HepG2 (cell line): Measurements from ENCODE around the gene ITGAV.

ENCODE experiments used
- CREM ChIP-seq, 2 experiments: sonication (generic) in 1 of 2; formaldehyde crosslinking in 1 of 2; IDR thresholded peaks; 2 replicates each; pipeline versions ENCODE4 v1.4.0 to v1.6.1; 2016 to 2020; ENCODE audit warnings: antibody characterized with exemption in 1 of 2, mild to moderate bottlenecking in 1 of 2, missing genetic modification reagents in 1 of 2
- CTCF ChIP-seq: sonication (generic); formaldehyde crosslinking; IDR thresholded peaks from 2 replicates; pipeline ENCODE4 v1.5.0; 2020; ENCODE audit warnings: mild to moderate bottlenecking, missing genetic modification reagents, moderate library complexity
- EZH2 ChIP-seq: conservative IDR thresholded peaks from 2 replicates; pipeline ENCODE4 v1.6.1; 2012; ENCODE audit warnings: mild to moderate bottlenecking, low read depth, low read length, moderate library complexity
- HMGXB4 ChIP-seq, 2 experiments: sonication (generic) in 1 of 2; formaldehyde crosslinking in 1 of 2; IDR thresholded peaks; 2 replicates each; pipeline versions ENCODE4 v1.4.0 to v1.6.1; 2018 to 2020; ENCODE audit warnings: missing genetic modification reagents in 2 of 2, borderline replicate concordance in 1 of 2, low read depth in 1 of 2, mild to moderate bottlenecking in 1 of 2, missing biosample characterization in 1 of 2
- HOMEZ ChIP-seq: IDR thresholded peaks from 2 replicates; pipeline ENCODE4 v1.6.1; 2016; ENCODE audit warnings: low read depth
- JUN ChIP-seq: sonication (generic); formaldehyde crosslinking; IDR thresholded peaks from 2 replicates; pipeline ENCODE4 v1.4.0; 2020; ENCODE audit warnings: mild to moderate bottlenecking, missing genetic modification reagents
- NFRKB ChIP-seq: fragments of 450-650 bp; IDR thresholded peaks from 2 replicates; pipeline ENCODE4 v1.6.1; 2017
- NR2F2 ChIP-seq: IDR thresholded peaks from 2 replicates; pipeline ENCODE4 v1.6.1; 2012; ENCODE audit warnings: low read depth, inconsistent platforms, borderline replicate concordance
- POLR2AphosphoS5 ChIP-seq: IDR thresholded peaks from 2 replicates; pipeline ENCODE4 v1.6.1; 2012; ENCODE audit warnings: low read depth, low read length
- RBAK ChIP-seq: sonication (generic); formaldehyde crosslinking; IDR thresholded peaks from 2 replicates; pipeline ENCODE4 v1.5.1; 2020; ENCODE audit warnings: mild to moderate bottlenecking, missing genetic modification reagents
- RXRB ChIP-seq: IDR thresholded peaks from 2 replicates; pipeline ENCODE4 v1.6.1; 2016; ENCODE audit warnings: borderline replicate concordance, missing genetic modification reagents, missing compliant biosample characterization
- SALL2 ChIP-seq: sonication (generic); formaldehyde crosslinking; IDR thresholded peaks from 2 replicates; pipeline ENCODE4 v1.8.1; 2023; ENCODE audit warnings: mild to moderate bottlenecking, missing genetic modification reagents, inconsistent platforms
- SOX6 ChIP-seq, 2 experiments: fragments of 450-650 bp in 1 of 2; sonication (generic) in 1 of 2; formaldehyde crosslinking in 1 of 2; IDR thresholded peaks; 2 replicates each; pipeline versions ENCODE4 v1.4.0 to v1.6.1; 2017 to 2020; ENCODE audit warnings: antibody characterized with exemption in 1 of 2, mild to moderate bottlenecking in 1 of 2, missing genetic modification reagents in 1 of 2
- SPEN ChIP-seq: sonication (generic); formaldehyde crosslinking; IDR thresholded peaks from 2 replicates; pipeline ENCODE4 v1.5.1; 2020; ENCODE audit warnings: low read depth, mild to moderate bottlenecking, missing genetic modification reagents

GRCh38 chr2:186588940-186589611 lies 780 bp upstream of the ITGAV start:
- TF ChIP-seq CTCF (CRISPR knock-in tag) (no peak), NR2F2 (no peak), NFRKB (no peak), SOX6 (IDR thresholded peaks at IDR 0.05) (no peak), SOX6 (CRISPR knock-in tag; IDR thresholded peaks at IDR 0.05) (no peak), POLR2AphosphoS5 (no peak), RXRB (CRISPR knock-in tag) (no peak), HOMEZ (no peak), CREM (IDR thresholded peaks at IDR 0.05) (no peak), CREM (CRISPR knock-in tag; IDR thresholded peaks at IDR 0.05) (no peak), EZH2 (no peak), SALL2 (CRISPR knock-in tag) (no peak), JUN (CRISPR knock-in tag) (no peak), RBAK (CRISPR knock-in tag) (no peak), HMGXB4 (CRISPR knock-in tag; IDR thresholded peaks at IDR 0.05; ENCODE audit: borderline replicate concordance in 1 of 2, low read depth in 1 of 2) (no peak), SPEN (CRISPR knock-in tag) (no peak)
